Transverse colon (tissue), 4 donors: ENCODE measurements around the gene TMEM200A. TPM values are rescaled to one million over a fixed set of nuclear protein-coding genes. Genes with fewer than 3 reads are reported as not detected.

ENCODE experiments used
- DNase-seq: peaks from one replicate; pipeline ENCODE4 v3.0.0-alpha.2; 2019
- H3K27ac ChIP-seq, 4 donors: fragments of 200-600 bp; sonication (generic); 2 replicates each; pipeline ENCODE4 v1.5.1; 2016 to 2018; ENCODE audit warnings: inconsistent platforms in 4 of 4
- H3K27me3 ChIP-seq: fragments of 200-600 bp; sonication (generic); 2 replicates; pipeline ENCODE4 v1.5.1; 2017; ENCODE audit warnings: inconsistent platforms
- H3K36me3 ChIP-seq, 4 donors: fragments of 200-600 bp; sonication (generic); 2 replicates each; pipeline ENCODE4 v1.5.1; 2017 to 2019; ENCODE audit warnings: inconsistent platforms in 4 of 4
- H3K4me1 ChIP-seq, 4 donors: fragments of 200-600 bp; sonication (generic); 2 replicates each; pipeline ENCODE4 v1.5.1; 2017 to 2020; ENCODE audit warnings: inconsistent platforms in 4 of 4
- H3K4me3 ChIP-seq, 4 donors: fragments of 200-600 bp; sonication (generic); 1 replicate in 1 of 4; 2 replicates in 3 of 4; pipeline versions ENCODE4 v1.5.1 to v1.6.1; 2017 to 2019; ENCODE audit warnings: inconsistent platforms in 4 of 4
- H3K9me3 ChIP-seq, 2 donors: fragments of 200-600 bp; sonication (generic); 2 replicates each; pipeline ENCODE4 v1.5.1; 2017 to 2019; ENCODE audit warnings: inconsistent platforms in 2 of 2
- CTCF ChIP-seq, 5 experiments: fragments of 200-600 bp in 3 of 5; fragments of 450-650 bp in 2 of 5; sonication (generic) in 3 of 5; IDR thresholded peaks; 1 replicate in 2 of 5; 2 replicates in 3 of 5; pipeline ENCODE4 v1.5.1; 2016 to 2017; ENCODE audit warnings: antibody characterized with exemption in 5 of 5, inconsistent platforms in 3 of 5, mild to moderate bottlenecking in 2 of 5, moderate library complexity in 1 of 5
- EP300 ChIP-seq: sonication (generic); formaldehyde crosslinking; IDR thresholded peaks from one replicate; pipeline ENCODE4 v1.6.1; 2017; ENCODE audit warnings: antibody characterized with exemption, low read depth
- POLR2A ChIP-seq: fragments of 450-650 bp; IDR thresholded peaks from one replicate; pipeline ENCODE4 v1.6.1; 2016; ENCODE audit warnings: antibody characterized with exemption, mild to moderate bottlenecking, moderate library complexity
- POLR2AphosphoS5 ChIP-seq, 3 donors: sonication (generic); formaldehyde crosslinking; IDR thresholded peaks; one replicate each; pipeline ENCODE4 v1.6.1; 2016; ENCODE audit warnings: antibody characterized with exemption in 3 of 3
- WGBS, 2 donors: methylation state at CpG; one replicate each; pipeline ENCODE4 v1.1.5; 2018; ENCODE audit warnings: low coverage in 1 of 2; 5-methylcytosine and 5-hydroxymethylcytosine counted together
- in situ Hi-C, 4 donors: fragments of 200-750 bp; cut with MboI; loops; one replicate each; pipeline versions ENCODE4 v1.15.0 to v1.15.1; 2017; ENCODE audit warnings: low sequenced_read_pairs in 3 of 4, low pct_ligation_motif_present in 1 of 4, low pct_unique_long_range_greater_than_20kb in 1 of 4
- intact Hi-C: fragments of 100-400 bp; cut with DNase I; formaldehyde crosslinking; loops from one replicate; pipeline ENCODE4 v1.15.1; 2023; ENCODE audit warnings: low total_unique reads
- total RNA-seq, 4 donors: library from RNA; depleted of rRNA; stranded (reverse); fragments of >200 nt; gene quantifications; one replicate each; pipeline ENCODE4 v1.1.0, GENCODE V29; 2016

The TMEM200A gene
- total RNA-seq, 4 donors from 2014 or later = 0.20 to 19.5 (median 16.0) TPM

GRCh38 chr6:130371921-130372420 is 6.2 kb downstream of the TMEM200A start:
- 69 to 81% methylated on average over 7 of the region's 7 CpGs for whole genome bisulfite sequencing, 2 donors
- no peak overlapping the region for H3K4me3 ChIP-seq
- in situ Hi-C loops = no loop called here

GRCh38 chr6:130372786-130373185 is 7.0 kb downstream of the TMEM200A start:
- Histone ChIP-seq H3K4me3 (no peak overlapping the region), H3K4me1 (peaks cover 0 to 23% (median 16%) of the 10 kb centered on the region in 4 donors), H3K27me3 (no peaks in the 10 kb centered on the region), H3K9me3 (no peaks in the 10 kb centered on the region), H3K27ac (no peak overlapping the region), H3K36me3 (no peaks in the 10 kb centered on the region)
- in situ Hi-C loops (no loop called here), intact Hi-C loops (no loop called here)
- 85 to 100% methylated on average over 1 of the region's 1 CpG for WGBS, 2 donors
- no peak for DNase-seq
- TF ChIP-seq CTCF (IDR thresholded peaks at IDR 0.05) (no peak), POLR2AphosphoS5 (IDR thresholded peaks at IDR 0.05) (no peak)

More at GRCh38 chr6:130371921-130372420, 6.2 kb downstream of the TMEM200A start:
- Histone ChIP-seq H3K27me3 (no peaks in the 10 kb centered on the region), H3K4me1 (peaks cover 0 to 18% (median 8%) of the 10 kb centered on the region in 4 donors), H3K36me3 (no peaks in the 10 kb centered on the region), H3K9me3 (no peaks in the 10 kb centered on the region), H3K27ac (no peak overlapping the region)
- DNase-seq = no peak
- TF ChIP-seq POLR2A (no peak), CTCF (IDR thresholded peaks at IDR 0.05) (no peak), EP300 (no peak), POLR2AphosphoS5 (IDR thresholded peaks at IDR 0.05) (no peak)
- intact Hi-C loops = no loop called here

- intact Hi-C loops = no loop called here
- in situ Hi-C loops = no loop called here
- no peak for DNase-seq
- Histone ChIP-seq H3K27ac (no peak overlapping the region), H3K9me3 (no peaks in the 10 kb centered on the region), H3K36me3 (no peaks in the 10 kb centered on the region), H3K4me1 (peaks cover 0 to 26% (median 16%) of the 10 kb centered on the region in 4 donors), H3K4me3 (no peak overlapping the region), H3K27me3 (no peaks in the 10 kb centered on the region)
- TF ChIP-seq POLR2AphosphoS5 (IDR thresholded peaks at IDR 0.05) (no peak), EP300 (no peak), CTCF (IDR thresholded peaks at IDR 0.05) (no peak), POLR2A (no peak)
- 50 to 70% methylated on average over 2 of the region's 2 CpGs for WGBS, 2 donors
Observed at GRCh38 chr6:130373992-130374391, 8.2 kb downstream of the TMEM200A start.

GRCh38 chr6:130376936-130377335 is 11.1 kb downstream of the TMEM200A start:
- Histone ChIP-seq H3K9me3 (no peaks in the 10 kb centered on the region), H3K27ac (peak overlapping the region in 3 of 4 donors; percentile 74 to 77 (median 75)), H3K36me3 (no peaks in the 10 kb centered on the region), H3K4me3 (no peak overlapping the region), H3K27me3 (no peaks in the 10 kb centered on the region), H3K4me1 (peaks cover 0 to 27% (median 16%) of the 10 kb centered on the region in 4 donors)
- DNase-seq = no peak
- intact Hi-C loops (no loop called here), in situ Hi-C loops (no loop called here)
- 42% methylated on average over 1 of the region's 1 CpG; no CpG with 5 or more reads in 1 of the 2 donors for WGBS, 2 donors
- TF ChIP-seq POLR2AphosphoS5 (IDR thresholded peaks at IDR 0.05) (no peak), CTCF (IDR thresholded peaks at IDR 0.05) (no peak), EP300 (no peak), POLR2A (no peak)
